Gastroesophageal sphincter (tissue), 3 donors: ENCODE data around the gene SSUH2.
"Not testable (repeated sequence)": the region's sequence is repeated elsewhere in the genome, so short reads cannot be mapped to it uniquely, and the experiment has no call there.

ENCODE experiments used
- EP300 ChIP-seq: sonication (generic); formaldehyde crosslinking; IDR thresholded peaks from one replicate; pipeline ENCODE4 v1.6.1; 2017; ENCODE audit warnings: antibody characterized with exemption, mild to moderate bottlenecking
- POLR2A ChIP-seq, 2 donors: fragments of 450-650 bp; IDR thresholded peaks; one replicate each; pipeline ENCODE4 v1.6.1; 2017; ENCODE audit warnings: antibody characterized with exemption in 2 of 2, mild to moderate bottlenecking in 2 of 2, moderate library complexity in 1 of 2
- POLR2AphosphoS5 ChIP-seq: sonication (generic); formaldehyde crosslinking; IDR thresholded peaks from one replicate; pipeline ENCODE4 v1.6.1; 2017; ENCODE audit warnings: antibody characterized with exemption
- TF ChIP-seq, protein P1 (sequence below), 4 experiments: fragments of 200-600 bp in 2 of 4; fragments of 450-650 bp in 2 of 4; sonication (generic) in 1 of 4; IDR thresholded peaks; one replicate each; pipeline ENCODE4 v1.5.1; 2017 to 2019; ENCODE audit warnings: antibody characterized with exemption in 4 of 4, mild to moderate bottlenecking in 2 of 4, moderate library complexity in 2 of 4

DNA sequence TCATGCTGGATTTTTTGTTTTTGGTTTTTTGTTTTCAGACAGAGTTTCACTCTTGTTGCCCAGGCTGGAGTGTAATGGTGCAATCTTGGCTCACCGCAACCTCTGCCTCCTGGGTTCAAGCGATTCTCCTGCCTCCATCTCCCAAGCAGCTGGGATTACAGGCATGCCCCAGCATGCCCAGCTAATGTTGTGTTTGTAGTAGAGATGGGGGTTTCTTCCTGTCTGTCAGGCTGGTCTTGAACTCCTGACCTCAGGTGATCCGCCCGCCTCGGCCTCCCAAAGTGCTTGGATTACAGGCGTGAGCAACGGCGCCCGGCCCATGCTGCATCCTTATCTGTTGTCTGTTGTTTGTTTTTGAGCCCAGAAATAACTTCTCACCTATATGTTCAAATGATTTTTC lies 46.7 kb upstream of the SSUH2 start:
- TF ChIP-seq, protein P1, sequence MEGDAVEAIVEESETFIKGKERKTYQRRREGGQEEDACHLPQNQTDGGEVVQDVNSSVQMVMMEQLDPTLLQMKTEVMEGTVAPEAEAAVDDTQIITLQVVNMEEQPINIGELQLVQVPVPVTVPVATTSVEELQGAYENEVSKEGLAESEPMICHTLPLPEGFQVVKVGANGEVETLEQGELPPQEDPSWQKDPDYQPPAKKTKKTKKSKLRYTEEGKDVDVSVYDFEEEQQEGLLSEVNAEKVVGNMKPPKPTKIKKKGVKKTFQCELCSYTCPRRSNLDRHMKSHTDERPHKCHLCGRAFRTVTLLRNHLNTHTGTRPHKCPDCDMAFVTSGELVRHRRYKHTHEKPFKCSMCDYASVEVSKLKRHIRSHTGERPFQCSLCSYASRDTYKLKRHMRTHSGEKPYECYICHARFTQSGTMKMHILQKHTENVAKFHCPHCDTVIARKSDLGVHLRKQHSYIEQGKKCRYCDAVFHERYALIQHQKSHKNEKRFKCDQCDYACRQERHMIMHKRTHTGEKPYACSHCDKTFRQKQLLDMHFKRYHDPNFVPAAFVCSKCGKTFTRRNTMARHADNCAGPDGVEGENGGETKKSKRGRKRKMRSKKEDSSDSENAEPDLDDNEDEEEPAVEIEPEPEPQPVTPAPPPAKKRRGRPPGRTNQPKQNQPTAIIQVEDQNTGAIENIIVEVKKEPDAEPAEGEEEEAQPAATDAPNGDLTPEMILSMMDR (IDR thresholded peaks at IDR 0.05): not testable (repeated sequence)
- not testable (repeated sequence) for TF ChIP-seq POLR2A (IDR thresholded peaks at IDR 0.05); EP300; POLR2AphosphoS5
